Fibroblast of skin of right quadriceps (primary cell): Measurements from ENCODE around the gene ELANE.
"Not testable (repeated sequence)": the region's sequence is repeated elsewhere in the genome, so short reads cannot be mapped to it uniquely, and the experiment has no call there.

ENCODE experiments used
- DNase-seq: peaks from one replicate; pipeline ENCODE4 v3.0.0-alpha.2; 2013

The ELANE gene

GRCh38 chr19:843180-843835 lies 8.8 kb upstream of the ELANE start:
- DNase-seq: no peak

DNA sequence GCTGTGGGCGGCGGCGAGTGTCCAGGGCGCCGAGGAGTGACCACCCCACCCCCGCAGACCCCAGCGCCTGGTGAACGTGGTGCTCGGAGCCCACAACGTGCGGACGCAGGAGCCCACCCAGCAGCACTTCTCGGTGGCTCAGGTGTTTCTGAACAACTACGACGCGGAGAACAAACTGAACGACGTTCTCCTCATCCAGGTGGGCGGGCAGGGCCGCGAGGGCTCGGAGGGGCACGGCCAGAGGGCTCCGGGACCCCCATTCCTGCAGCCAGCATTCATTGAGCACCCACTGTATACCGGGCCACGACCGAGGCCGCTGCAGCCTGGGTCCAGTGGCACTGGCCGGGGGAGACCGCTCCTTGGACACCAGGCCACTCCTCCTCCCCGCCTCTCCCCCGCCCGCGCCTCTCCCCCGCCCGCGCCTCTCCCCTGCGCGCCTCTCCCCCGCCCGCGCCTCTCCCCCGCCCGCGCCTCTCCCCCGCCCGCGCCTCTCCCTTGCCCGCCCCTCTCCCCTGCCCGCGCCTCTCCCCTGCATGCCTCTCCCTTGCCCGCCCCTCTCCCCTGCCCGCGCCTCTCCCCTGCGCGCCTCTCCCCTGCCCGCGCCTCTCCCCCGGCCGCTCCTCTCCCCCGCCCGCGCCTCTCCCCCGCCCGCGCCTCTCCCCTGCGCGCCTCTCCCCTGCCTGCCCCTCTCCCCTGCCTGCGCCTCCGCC lies 8.1 kb upstream of the ELANE start:
- no peak for DNase-seq

GRCh38 chr19:844546-844971 lies 7.5 kb upstream of the ELANE start:
- DNase-seq: no peak

- no peak for DNase-seq
These were observed 6.2 kb upstream of the ELANE start for GRCh38 chr19:845707-846521.

GRCh38 chr19:848386-848921 lies 3.6 kb upstream of the ELANE start:
- no peak for DNase-seq

DNA sequence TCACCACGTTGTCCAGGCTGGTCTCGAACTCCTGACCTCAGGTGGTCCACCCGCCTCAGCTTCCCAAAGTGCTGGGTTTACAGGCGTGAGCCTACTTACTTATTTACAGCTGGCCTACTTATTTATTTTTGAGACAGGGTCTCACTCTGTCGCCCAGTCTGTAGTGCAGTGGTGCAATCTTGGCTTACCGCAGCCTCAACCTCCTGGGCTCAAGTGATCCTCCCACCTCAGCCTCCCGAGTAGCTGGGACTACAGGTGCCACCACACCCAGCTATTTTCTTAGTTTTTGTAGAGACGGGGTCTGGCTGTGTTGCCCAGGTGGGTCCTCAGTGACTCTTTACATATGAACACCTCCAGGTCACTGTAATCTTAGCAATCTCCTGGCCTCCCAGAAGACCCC lies 2.9 kb upstream of the ELANE start:
- not testable (repeated sequence) for DNase-seq

- DNase-seq: peak; percentile 79
These were observed 1.7 kb upstream of the ELANE start for GRCh38 chr19:850221-850978.

DNA sequence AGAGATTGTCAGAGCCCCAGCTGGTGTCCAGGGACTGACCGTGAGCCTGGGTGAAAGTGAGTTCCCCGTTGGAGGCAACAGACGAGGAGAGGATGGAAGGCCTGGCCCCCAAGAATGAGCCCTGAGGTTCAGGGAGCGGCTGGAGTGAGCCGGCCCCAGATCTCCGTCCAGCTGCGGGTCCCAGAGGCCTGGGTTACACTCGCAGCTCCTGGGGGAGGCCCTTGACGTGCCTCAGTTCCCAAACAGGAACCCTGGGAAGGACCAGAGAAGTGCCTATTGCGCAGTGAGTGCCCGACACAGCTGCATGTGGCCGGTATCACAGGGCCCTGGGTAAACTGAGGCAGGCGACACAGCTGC lies 1.1 kb upstream of the ELANE start:
- no peak for DNase-seq

DNA sequence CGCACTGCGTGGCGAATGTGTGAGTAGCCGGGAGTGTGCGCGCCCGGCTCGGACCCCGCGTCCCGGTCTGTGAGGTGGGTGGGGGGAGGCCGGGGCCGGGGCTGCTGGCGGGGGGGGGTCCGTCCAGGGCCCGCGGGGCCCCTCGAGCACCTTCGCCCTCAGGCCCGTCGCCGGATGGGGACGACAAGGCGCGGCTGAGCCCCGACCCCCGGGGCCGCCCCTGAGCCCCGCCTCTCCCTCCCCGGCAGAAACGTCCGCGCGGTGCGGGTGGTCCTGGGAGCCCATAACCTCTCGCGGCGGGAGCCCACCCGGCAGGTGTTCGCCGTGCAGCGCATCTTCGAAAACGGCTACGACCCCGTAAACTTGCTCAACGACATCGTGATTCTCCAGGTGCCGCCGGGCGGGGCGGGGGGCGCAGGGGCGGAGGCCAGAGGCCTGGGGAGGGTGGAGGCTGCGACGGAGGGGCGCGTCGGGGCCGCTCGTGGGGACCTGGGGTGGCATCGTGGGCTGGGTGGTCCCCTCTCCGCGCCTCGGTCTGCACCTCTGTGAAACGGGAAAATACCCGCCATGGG lies 997 bp downstream of the ELANE start:
- DNase-seq: no peak

DNA sequence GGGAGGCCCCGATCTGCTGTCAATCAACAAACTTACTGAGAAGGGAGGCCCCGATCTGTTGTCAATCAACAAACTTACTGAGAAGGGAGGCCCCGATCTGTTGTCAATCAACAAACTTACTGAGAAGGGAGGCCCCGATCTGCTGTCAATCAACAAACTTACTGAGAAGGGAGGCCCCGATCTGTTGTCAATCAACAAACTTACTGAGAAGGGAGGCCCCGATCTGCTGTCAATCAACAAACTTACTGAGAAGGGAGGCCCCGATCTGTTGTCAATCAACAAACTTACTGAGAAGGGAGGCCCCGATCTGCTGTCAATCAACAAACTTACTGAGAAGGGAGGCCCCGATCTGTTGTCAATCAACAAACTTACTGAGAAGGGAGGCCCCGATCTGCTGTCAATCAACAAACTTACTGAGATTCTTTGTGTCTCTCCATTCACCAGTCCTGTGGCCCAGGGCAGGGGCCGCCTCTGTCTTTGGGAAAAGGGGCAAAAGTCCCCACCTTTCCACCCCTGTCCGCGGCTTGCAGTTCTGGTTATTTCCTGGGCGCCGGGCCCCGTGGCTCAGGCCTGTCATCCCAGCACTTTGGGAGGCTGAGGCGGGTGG lies 1.6 kb downstream of the ELANE start:
- not testable (repeated sequence) for DNase-seq

DNA sequence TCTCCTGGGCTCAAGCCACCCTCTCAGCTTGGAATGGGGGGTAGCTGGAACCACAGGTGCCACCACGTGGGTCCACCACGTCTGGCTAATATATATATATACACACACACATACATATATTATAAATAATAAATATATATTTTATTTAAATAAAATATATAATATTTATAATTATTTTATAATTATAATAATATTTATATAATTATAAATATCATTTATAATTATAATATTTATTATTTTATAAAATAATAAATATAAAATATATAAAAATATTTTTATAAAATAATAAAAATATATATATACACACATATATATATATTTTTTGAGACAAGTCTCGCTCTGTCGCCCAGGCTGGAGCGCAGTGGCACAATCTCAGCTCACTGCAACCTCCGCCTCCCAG lies 2.4 kb downstream of the ELANE start:
- DNase-seq: no peak

GRCh38 chr19:855142-855541 lies 3.0 kb downstream of the ELANE start:
- DNase-seq: no peak

- DNase-seq: no peak
These were observed 3.5 kb downstream of the ELANE start for GRCh38 chr19:855566-856120.

DNA sequence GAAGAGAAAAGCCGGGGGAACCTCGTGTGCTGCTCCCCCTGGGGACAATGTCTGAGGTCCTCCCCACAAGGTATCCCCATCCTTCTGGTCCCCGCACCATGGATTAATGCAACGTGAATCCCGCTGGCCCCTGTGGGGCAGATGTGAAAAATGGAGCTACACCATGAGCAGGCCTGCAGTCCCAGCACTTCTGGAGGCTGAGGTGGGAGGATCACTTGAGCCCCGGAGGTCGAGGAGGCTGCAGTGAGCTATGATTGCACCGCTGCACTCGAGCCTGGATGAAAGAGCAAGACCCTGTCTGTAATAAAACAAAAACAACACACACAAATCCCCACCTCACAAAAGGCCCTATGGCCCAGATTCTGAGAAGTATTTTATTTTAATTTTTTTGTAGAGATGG lies 6.2 kb downstream of the ELANE start:
- DNase-seq: no peak

DNA sequence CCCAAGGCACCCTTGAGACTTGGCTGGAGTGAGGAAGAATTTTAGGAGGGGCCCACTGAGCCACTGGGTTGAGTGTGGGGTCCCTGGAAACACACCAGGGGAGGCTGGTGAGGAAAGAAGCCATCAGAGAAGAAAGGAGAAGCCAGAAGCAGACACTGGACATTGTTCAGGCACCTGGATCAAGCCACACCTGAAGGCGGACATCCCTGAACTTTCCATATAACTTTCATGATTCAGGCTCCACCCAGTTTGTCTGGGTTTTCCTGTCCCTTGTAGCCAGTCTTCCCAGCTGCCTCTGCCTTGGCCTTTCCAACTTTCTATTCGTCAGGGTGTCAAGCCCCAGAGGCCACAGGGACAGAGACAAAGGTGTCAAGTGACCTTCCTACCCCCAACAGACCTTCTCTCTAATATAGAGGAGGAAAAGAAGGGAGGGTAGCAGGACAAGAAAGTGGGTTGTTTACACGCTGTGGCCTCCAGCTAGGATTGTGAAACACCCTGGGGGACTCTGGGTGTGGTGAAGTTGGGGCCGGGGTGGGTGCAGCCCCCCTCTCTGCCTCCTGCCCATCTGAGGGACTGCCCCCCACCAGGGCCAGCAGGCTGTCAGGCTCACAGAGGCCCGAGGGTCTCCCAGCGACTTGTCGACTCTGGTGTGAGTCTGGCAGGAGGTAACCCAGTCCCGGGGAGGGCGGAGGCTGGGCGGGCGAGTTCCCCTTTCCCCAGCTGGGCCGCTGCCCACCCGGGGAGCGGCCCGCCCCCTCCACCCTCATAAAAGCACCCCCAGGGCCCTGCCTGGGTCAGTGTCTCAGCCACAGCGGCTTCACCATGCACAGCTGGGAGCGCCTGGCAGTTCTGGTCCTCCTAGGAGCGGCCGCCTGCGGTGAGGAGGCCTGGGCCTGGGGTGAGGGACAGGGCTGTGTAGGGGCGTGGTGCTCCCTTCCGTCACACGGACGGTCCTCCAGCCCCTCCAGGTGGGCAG lies 7.1 kb downstream of the ELANE start, which contains the start of gene CFD:
TSS of gene CFD (plus strand) at position 797 of the 976 bp plus-strand sequence. CDS start at position 823, 26 bp downstream.
- no peak for DNase-seq

- no peak for DNase-seq
These were observed 9.1 kb downstream of the ELANE start for GRCh38 chr19:861141-861755.

DNA sequence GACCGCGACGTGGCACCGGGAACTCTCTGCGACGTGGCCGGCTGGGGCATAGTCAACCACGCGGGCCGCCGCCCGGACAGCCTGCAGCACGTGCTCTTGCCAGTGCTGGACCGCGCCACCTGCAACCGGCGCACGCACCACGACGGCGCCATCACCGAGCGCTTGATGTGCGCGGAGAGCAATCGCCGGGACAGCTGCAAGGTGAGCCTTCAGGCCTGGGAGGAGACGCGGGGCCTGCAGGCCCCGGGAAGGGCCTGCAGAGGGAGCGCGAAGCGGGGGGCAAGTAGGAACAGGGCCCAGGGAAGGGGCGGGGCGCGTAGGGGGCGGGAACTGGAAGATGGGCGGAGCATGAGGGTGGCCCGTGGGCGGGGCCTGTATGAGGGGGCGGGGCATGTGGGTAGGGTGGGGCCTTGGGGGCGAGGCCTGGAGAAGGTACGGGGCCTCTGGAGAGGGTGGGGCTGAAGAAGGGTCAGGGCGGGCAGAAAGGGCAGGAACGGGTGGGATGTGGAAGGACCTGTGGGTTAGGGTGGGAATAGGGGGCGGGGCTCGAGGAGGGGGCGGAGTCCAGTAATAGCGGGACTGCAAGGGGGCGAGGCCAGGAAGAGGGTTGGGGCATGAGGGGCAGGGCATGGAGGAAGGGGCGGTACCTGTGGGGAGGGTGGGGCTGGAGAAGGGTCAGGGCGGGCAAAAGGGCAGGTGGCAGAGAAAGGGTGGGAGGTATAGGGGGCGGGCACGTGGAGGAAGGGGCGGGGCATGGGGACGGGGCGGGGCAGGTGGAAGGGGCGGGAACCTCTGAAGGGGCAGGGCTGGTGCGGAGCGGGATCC lies 9.9 kb downstream of the ELANE start:
- no peak for DNase-seq

- peak; percentile 41 for DNase-seq
These were observed 10.6 kb downstream of the ELANE start for GRCh38 chr19:862581-863314.
